Measurements from ENCODE around the gene ADRA2A. TPM values are rescaled to one million over a fixed set of nuclear protein-coding genes. Genes with fewer than 3 reads are reported as not detected.

The ADRA2A gene
- total RNA-seq, 1 donor from 2014 or later: 19.3 TPM

GRCh38 chr10:111039522-111039921, 37.3 kb upstream of the ADRA2A start:
- H3K4me1 Mint-ChIP-seq (ENCODE audit: unreplicated experiment): no peaks in the 10 kb centered on the region
- H3K27me3 Mint-ChIP-seq: no peaks in the 10 kb centered on the region
- no peak for DNase-seq (ENCODE audit: extremely low spot score, unreplicated experiment)
- peaks cover 19% of the 10 kb centered on the region for H3K9me3 Mint-ChIP-seq
- TF ChIP-seq CTCF (conservative IDR thresholded peaks at IDR 0.05): no peak
- H3K4me3 Mint-ChIP-seq: no peak overlapping the region
- H3K36me3 Mint-ChIP-seq: no peaks in the 10 kb centered on the region
- no peak overlapping the region for H3K27ac Mint-ChIP-seq

DNA sequence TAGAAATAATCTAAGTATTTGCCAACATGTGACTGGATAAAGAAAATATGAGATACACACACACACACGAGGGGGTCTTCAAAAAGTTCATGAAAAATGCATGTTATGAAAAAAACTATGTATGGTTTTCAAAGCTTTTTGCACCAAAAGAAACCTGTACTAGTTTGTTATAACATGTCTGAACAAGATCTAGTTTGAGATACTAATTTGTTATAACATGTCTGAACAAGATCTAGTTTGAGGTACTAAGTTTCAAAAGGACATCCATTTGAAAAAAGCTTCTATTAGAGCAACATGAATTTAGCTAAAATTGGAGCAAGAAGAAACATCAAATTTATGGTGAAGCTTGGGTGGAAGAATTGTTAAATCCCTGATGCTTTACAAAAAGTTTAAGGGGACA, 19.8 kb upstream of the ADRA2A start:
- Mint-ChIP-seq H3K4me1 (ENCODE audit: unreplicated experiment) (no peaks in the 10 kb centered on the region), H3K36me3 (no peaks in the 10 kb centered on the region), H3K4me3 (no peak overlapping the region)

GRCh38 chr10:111063471-111063870, 13.4 kb upstream of the ADRA2A start:
- H3K36me3 Mint-ChIP-seq: no peaks in the 10 kb centered on the region

More for the DNA sequence above, 19.8 kb upstream of the ADRA2A start:
- no peak for DNase-seq (ENCODE audit: extremely low spot score, unreplicated experiment)
- Mint-ChIP-seq H3K27ac (no peak overlapping the region), H3K9me3 (peaks cover 10% of the 10 kb centered on the region), H3K27me3 (peaks cover 10% of the 10 kb centered on the region)
- no peak for TF ChIP-seq CTCF (conservative IDR thresholded peaks at IDR 0.05)

DNA sequence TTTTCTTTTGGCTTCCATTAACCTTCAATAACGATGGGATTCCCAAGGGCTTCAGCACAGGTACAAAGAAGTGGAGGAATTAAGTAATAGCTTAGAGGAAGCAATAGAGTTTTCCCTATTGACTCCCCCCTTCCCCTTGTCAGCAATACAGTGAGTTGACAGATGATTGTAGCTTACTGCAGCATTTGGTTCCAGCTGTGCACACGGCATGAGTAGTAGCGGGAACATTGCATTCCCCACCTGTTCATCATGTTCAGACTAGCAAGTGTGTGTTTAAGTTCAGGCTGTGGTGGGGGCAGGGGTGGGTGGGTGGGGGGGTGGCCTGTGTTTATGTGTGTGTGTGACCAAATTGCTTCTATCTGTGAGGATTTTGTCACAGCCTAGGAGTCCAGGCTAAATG, 4.6 kb upstream of the ADRA2A start:
- H3K4me1 Mint-ChIP-seq (ENCODE audit: unreplicated experiment): peaks cover 6% of the 10 kb centered on the region
- no peak overlapping the region for H3K4me3 Mint-ChIP-seq
- peaks cover 5% of the 10 kb centered on the region for H3K9me3 Mint-ChIP-seq
- no peak overlapping the region for H3K27ac Mint-ChIP-seq
- H3K36me3 Mint-ChIP-seq: no peaks in the 10 kb centered on the region
- no peak for DNase-seq (ENCODE audit: extremely low spot score, unreplicated experiment)
- peaks cover 63% of the 10 kb centered on the region for H3K27me3 Mint-ChIP-seq
- TF ChIP-seq CTCF (conservative IDR thresholded peaks at IDR 0.05): no peak

More at GRCh38 chr10:111063471-111063870, 13.4 kb upstream of the ADRA2A start:
- peaks cover 5% of the 10 kb centered on the region for H3K9me3 Mint-ChIP-seq
- DNase-seq (ENCODE audit: extremely low spot score, unreplicated experiment): no peak
- H3K27me3 Mint-ChIP-seq: peaks cover 41% of the 10 kb centered on the region
- TF ChIP-seq CTCF (conservative IDR thresholded peaks at IDR 0.05): no peak
- no peak overlapping the region for H3K4me3 Mint-ChIP-seq
- H3K27ac Mint-ChIP-seq: no peak overlapping the region
- H3K4me1 Mint-ChIP-seq (ENCODE audit: unreplicated experiment): no peaks in the 10 kb centered on the region

GRCh38 chr10:111075577-111076185, 1.1 kb upstream of the ADRA2A start:
- H3K9me3 Mint-ChIP-seq: peaks cover 5% of the 10 kb centered on the region
- H3K27me3 Mint-ChIP-seq: peaks cover 75% of the 10 kb centered on the region
- no peak overlapping the region for H3K27ac Mint-ChIP-seq
- no peak for TF ChIP-seq CTCF (conservative IDR thresholded peaks at IDR 0.05)
- no peak for DNase-seq (ENCODE audit: extremely low spot score, unreplicated experiment)
- H3K4me3 Mint-ChIP-seq: peak overlapping the region; percentile 84
- peaks cover 17% of the 10 kb centered on the region for H3K4me1 Mint-ChIP-seq (ENCODE audit: unreplicated experiment)
- H3K36me3 Mint-ChIP-seq: peaks cover 8% of the 10 kb centered on the region
